Measurements from ENCODE around the gene LYRM9.
"Not testable (repeated sequence)": the region's sequence is repeated elsewhere in the genome, so short reads cannot be mapped to it uniquely, and the experiment has no call there.

The LYRM9 gene

GRCh38 chr17:27872776-27873175, 20.4 kb downstream of the LYRM9 start:
- DNase-seq, result no peak

DNA sequence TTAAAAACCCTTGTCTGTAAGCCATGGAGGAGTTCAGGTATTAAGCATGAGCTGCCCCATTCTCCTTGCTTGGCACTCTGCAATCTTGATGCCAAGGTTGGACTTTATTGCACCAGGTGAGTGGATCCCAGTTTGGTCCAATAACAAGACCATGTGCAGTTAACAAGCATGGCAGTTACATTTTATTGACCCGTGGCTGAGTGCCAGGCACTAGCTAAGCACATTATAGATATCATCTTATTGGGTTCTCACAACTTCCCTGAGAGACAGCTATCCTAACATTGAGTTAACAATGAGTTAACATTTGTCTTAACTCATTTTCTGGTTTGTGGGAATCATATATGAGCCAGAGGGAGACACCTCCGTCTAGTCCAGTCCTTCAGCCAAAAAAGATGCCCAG, 21.8 kb downstream of the LYRM9 start:
- DNase-seq, result no peak

DNA sequence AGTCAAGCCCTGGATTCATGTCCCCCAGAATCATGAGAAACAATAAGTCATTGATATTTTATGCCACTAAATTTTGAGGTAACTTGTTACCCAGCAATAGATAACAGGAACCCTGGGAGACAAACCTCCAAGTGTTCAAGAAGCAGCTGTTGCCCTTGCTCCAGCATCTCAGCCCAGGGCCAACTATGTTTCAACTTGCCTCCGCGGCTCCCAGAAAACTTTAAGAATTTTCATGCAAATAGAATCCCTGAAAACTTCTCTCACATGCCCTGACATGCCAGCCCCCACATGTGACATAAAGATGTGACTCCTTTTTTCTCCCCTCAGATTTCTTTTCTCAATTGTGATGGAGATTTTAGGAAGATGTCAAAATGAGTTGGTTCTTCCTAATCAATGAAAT, 22.8 kb downstream of the LYRM9 start:
- DNase-seq, result no peak

GRCh38 chr17:27868565-27868964, 24.6 kb downstream of the LYRM9 start:
- no peak for DNase-seq

- no peak for DNase-seq
Observed at GRCh38 chr17:27862840-27863239, 30.3 kb downstream of the LYRM9 start.

DNA sequence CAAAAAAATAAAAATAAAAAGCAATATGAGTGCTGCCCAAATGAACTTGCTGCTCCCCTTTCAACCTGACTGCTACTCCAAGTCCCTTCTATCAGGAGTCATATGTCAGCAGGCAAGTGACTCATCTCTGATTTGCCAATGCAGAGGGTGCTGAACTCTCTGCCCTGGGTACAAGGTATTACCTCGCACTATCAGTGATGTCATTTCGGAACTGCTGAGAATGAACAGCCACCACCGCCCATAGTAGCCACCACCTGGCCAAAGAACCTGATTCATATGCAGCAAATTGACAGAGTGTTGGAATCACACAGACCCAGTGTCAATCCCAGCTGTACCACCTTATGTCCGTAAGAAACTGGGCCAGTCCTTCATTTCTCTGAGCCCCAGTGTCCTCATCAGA, 31.2 kb downstream of the LYRM9 start:
- no peak for DNase-seq

DNA sequence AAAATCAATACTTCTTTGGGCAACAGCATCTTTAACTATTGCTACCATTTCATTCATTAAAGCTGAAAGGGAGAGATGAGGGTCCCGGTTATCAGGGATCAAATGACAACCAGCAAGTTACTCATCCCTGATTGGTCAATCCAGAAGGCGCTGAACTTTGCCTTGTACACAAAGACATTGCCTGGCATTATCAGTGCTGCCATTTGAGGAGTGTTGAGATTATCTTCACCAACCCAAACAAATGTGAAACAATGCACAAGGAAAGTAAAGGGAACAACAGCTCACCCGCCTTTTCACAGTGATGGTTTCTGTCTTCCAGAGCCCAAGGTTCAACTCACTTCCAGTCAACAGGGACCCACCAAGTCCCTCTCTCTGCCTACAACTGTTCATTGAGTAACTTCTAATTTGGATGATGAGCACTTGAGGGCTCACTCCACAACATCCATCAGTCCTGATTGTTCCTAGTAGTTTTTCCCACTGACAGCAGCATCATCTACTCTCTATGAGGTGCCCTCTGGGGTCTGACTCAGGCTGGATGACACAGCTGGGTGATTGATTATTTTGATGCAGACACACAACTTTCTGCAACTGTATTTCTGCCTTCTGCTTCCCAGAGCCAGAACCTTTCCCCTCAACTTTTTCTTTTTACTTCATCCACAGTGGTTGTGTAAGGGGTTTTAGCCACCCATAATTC, 32.0 kb downstream of the LYRM9 start:
- DNase-seq, result no peak

- no peak for DNase-seq
Observed at GRCh38 chr17:27858621-27859305, 34.4 kb downstream of the LYRM9 start.

DNA sequence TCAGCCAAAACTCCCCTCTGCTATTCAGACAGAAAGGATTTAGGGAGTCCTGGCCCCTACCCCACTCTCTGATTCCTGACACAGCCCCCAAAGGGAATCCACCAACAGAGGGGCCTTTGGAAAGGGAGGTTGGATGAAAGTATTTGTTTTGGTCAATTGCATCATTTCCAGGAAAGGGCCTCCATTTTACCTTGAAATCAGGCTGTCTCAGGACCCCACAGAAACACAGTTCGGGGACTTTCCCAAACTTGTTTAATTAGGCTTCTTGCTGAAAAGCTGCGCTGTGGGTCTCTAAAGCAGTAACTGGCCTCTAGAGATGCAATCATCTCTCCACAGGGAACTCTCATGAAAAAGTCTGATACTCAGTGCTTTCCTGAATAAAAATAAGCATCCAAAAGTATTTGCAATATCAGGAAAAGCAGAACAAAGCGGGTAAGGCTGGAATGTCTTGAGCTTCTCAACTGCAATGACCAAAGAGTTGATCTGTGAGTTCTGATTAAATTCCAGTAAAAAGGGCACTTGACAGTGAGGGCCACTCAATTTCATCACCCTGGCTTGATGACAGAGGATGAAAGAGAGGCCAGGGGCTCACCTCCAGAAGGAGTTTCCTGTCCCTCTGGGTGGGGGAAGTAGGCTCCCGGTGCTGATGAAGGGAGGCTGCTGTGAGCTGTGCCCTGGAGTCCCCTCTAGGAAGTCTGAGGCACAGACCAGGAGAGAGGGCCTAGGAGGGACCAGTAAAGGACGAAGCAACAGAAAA, 36.3 kb downstream of the LYRM9 start:
- DNase-seq, result no peak

DNA sequence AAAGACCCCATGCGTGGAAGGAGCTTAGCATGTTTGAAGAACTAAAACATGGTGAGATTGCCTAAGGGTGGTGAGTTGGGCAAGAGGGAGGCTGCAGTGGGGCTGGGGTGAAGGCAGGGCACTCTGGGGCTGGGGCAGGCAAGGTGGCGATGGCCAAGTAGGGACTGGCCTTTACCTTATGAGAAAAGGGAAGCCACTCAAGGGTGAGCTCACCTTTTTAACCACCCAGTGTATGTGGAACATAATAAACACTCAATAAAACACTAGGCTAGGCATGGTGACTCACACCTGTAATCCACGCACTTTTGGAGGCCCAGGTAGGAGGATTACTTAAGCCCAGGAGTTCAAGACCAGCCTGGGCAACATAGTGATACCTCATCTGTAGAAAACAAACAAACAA, 37.7 kb downstream of the LYRM9 start:
- DNase-seq, result no peak

DNA sequence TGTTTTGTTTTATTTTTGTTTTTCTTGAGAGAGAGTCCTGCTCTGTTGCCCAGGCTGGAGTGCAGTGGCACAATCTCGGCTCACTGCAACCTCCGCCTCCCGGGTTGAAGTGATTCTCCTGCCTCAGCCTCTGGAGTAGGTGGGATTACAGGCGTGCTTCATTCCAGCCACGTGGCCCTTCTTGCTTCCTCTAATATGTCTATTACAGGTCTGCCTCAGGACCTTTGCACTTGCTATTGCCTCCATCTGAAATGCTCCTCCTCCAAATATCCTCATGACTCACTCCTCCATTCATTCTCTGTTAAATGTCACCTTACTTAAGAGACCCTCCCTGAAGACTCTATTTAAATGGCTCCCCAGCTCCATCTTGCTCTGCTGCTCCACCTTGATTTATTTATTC, 39.0 kb downstream of the LYRM9 start:
- DNase-seq, result no peak

DNA sequence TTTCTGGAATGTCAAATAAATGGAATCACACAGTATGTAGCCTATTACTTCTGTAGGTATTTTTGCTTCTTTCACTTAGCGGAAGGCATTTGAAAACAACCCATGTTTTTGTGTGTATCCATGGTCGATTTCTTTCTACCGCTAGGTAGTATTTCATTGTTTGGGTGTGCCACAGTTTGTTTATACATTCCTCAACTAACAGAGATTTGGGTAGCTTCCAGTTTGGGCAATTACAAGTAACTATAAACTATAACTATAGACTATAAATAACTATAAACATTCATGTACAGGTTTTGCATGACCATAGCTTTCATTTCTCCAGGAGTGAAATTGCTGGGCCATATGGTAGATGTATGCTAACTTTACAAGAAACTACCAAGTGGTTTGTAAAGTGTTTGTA, 40.1 kb downstream of the LYRM9 start:
- DNase-seq, result no peak

GRCh38 chr17:27849474-27850185, 43.5 kb downstream of the LYRM9 start:
- DNase-seq, result no peak

GRCh38 chr17:27848931-27849330, 44.2 kb downstream of the LYRM9 start:
- no peak for DNase-seq

- not testable (repeated sequence) for DNase-seq
Observed at GRCh38 chr17:27846808-27847307, 46.3 kb downstream of the LYRM9 start.

DNA sequence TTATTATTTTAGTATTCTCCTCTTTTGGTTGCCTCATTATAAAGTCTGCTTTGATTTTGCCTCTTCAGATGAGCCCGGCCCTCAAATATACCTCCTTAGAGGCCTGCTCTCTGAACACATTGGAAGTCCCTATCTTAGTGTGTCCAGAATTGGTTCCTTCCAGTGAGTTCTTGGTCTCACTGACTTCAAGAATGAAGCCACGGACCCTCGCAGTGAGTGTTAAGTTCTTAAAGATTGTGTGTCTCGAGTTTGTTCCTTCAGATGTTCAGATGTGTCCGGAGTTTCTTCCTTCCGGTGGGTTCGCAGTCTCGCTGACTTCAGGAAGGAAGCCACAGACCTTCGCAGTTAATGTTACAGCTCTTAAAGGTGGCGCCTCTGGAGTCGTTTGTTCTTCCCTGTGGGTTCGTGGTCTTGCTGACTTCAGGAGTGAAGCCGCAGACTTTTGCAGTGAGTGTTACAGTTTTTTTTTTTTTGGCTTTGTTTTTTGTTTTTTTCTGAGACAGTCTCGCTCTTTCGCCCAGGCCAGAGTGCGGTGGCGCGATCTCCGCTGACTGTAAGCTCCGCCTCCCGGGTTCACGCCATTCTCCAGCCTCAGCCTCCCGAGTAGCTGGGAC, 47.0 kb downstream of the LYRM9 start:
- no peak for DNase-seq

DNA sequence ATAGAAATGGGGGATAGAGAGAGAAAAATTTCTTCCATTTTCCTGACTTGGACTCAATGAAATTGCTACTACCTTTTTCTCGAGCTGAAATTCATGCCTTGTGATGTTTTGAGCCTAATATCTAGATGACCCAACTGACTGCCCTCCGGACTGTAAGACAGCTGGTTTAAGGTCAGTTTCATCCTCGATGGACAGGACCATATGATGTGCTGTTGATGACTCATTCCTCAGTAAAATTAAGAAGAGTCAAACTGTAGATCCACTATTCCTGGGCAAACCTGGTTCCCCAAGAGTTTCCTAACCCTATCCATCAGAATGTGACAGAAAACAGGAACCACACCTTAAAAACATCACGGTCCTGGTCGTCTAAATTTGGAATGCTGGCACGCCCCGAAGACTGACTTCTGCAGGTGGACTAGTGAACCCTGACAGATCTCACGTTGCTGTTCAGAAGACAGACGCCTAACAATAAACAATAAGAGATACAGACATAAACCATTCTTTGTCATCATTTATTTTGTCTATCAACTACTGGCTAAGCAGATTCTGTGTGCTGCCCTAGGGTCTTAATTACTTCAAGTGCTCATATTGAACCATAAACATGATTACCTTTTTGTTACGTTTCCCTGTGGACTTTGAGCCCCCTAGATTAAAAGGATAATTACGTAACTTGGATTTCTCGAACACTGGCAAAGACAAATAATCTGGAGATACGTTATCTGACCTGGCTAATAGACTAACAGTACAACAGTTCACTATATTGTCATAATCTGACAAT, 47.7 kb downstream of the LYRM9 start:
- no peak for DNase-seq

GRCh38 chr17:27840688-27841087, 52.5 kb downstream of the LYRM9 start:
- no peak for DNase-seq

DNA sequence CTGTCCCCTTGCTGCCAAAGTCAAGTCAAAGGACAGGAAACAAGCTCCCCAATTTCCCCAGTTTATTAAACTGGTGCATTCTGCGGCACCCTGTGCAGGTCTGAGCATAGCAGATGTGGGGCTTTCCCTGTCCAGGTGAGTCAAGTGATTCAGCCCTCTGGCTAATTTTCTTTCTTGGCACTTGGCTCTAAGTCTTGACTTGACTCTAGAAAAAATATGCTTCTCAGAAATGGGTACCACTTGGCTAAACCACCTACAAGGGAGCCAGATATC, 52.8 kb downstream of the LYRM9 start:
- DNase-seq, result not testable (repeated sequence)

GRCh38 chr17:27839571-27840405, 53.4 kb downstream of the LYRM9 start:
- not testable (repeated sequence) for DNase-seq

DNA sequence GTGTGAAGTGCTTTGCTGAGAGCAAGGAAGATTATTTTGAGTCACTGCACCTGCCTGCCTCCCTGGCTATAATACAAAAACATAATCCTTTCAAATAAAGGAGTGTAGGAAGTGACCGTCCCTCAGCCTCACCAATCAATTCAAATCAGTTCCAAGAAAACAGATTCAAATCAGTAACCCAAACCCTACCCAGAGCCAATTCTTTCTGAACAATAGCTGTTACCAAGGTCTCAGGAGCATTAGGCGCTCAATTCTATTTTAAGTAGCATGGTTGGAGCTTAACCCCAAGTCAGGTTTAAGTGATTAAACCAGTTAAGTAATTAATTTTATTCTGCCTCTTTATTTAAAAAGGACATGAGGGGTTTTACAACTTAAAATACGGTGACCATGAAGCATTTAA, 54.6 kb downstream of the LYRM9 start:
- DNase-seq, result not testable (repeated sequence)

Data from GOT3 (cell line).